HEK293T (cell line): ENCODE results near the gene CLCN3.
"Not testable (repeated sequence)": the region's sequence is repeated elsewhere in the genome, so short reads cannot be mapped to it uniquely, and the experiment has no call there.

ENCODE experiments used
- CTCF ChIA-PET: fragments of 350-600 bp; formaldehyde crosslinking; extraction: SDS; loops from one replicate; lab custom pipeline; 2021; ENCODE audit warnings: antibody characterized with exemption, inconsistent platforms; lab: Yijun Ruan, JAX
- POLR2A ChIA-PET: fragments of 350-600 bp; formaldehyde crosslinking; extraction: SDS; loops from one replicate; lab custom pipeline; 2020; ENCODE audit warnings: antibody characterized with exemption, inconsistent platforms; lab: Yijun Ruan, JAX
- DNase-seq: peaks from one replicate; pipeline ENCODE4 v3.0.0; 2012; ENCODE audit warnings: mixed read lengths; ENCODE audit errors: extremely low spot score
- ARNT ChIP-seq: fragments of 450-650 bp; IDR thresholded peaks from 2 replicates; pipeline ENCODE4 v1.6.1; 2017; ENCODE audit warnings: mild to moderate bottlenecking
- BHLHE40 ChIP-seq: fragments of 450-650 bp; IDR thresholded peaks from 2 replicates; pipeline ENCODE4 v1.6.1; 2016; ENCODE audit warnings: mild to moderate bottlenecking, moderate library complexity, borderline replicate concordance
- CTBP1 ChIP-seq: fragments of 450-650 bp; IDR thresholded peaks from 2 replicates; pipeline ENCODE4 v1.6.1; 2016; ENCODE audit warnings: borderline replicate concordance
- ELF4 ChIP-seq: fragments of 450-650 bp; IDR thresholded peaks from 2 replicates; pipeline ENCODE4 v1.6.1; 2017; ENCODE audit warnings: antibody characterized with exemption
- FOXA1 ChIP-seq: fragments of 450-650 bp; IDR thresholded peaks from 2 replicates; pipeline ENCODE4 v1.6.1; 2016; ENCODE audit warnings: mild to moderate bottlenecking
- FOXK2 ChIP-seq: fragments of 450-650 bp; IDR thresholded peaks from 2 replicates; pipeline ENCODE4 v1.6.1; 2016; ENCODE audit warnings: mild to moderate bottlenecking
- FOXM1 ChIP-seq: fragments of 450-650 bp; IDR thresholded peaks from 2 replicates; pipeline ENCODE4 v1.6.1; 2017; ENCODE audit warnings: mild to moderate bottlenecking, borderline replicate concordance
- HDGF ChIP-seq: fragments of 450-650 bp; IDR thresholded peaks from 2 replicates; pipeline ENCODE4 v1.6.1; 2017; ENCODE audit warnings: antibody characterized with exemption, borderline replicate concordance
- L3MBTL2 ChIP-seq: fragments of 450-650 bp; conservative IDR thresholded peaks from 2 replicates; pipeline ENCODE4 v1.6.1; 2016; ENCODE audit warnings: mild to moderate bottlenecking
- LEF1 ChIP-seq: fragments of 450-650 bp; IDR thresholded peaks from 2 replicates; pipeline ENCODE4 v1.6.1; 2017; ENCODE audit warnings: mild to moderate bottlenecking, borderline replicate concordance
- NFRKB ChIP-seq: fragments of 450-650 bp; IDR thresholded peaks from 2 replicates; pipeline ENCODE4 v1.6.1; 2016; ENCODE audit warnings: mild to moderate bottlenecking, moderate library complexity
- PKNOX1 ChIP-seq: fragments of 450-650 bp; IDR thresholded peaks from 2 replicates; pipeline ENCODE4 v1.6.1; 2016
- SP1 ChIP-seq: fragments of 450-650 bp; IDR thresholded peaks from 2 replicates; pipeline ENCODE4 v1.6.1; 2017
- SUZ12 ChIP-seq: fragments of 450-650 bp; IDR thresholded peaks from 2 replicates; pipeline ENCODE4 v1.6.1; 2016; ENCODE audit warnings: mild to moderate bottlenecking
- TARDBP ChIP-seq: fragments of 450-650 bp; IDR thresholded peaks from 2 replicates; pipeline ENCODE4 v1.6.1; 2016
- ZNF384 ChIP-seq: fragments of 450-650 bp; IDR thresholded peaks from 2 replicates; pipeline ENCODE4 v1.6.1; 2016

The CLCN3 gene

GRCh38 chr4:169668069-169668721 lies 47.8 kb downstream of the CLCN3 start:
- DNase-seq: no peak
- ChIA-PET CTCF (interaction anchor here (0.6 kb wide), 1 partner anchor 70 kb away, joined by 3 read pairs; no protein-coding TSS in a partner anchor), POLR2A (interaction anchor here (1.1 kb wide), 1 partner anchor 48 kb away, joined by 3 read pairs; the partner anchor contains the start of gene CLCN3)
- TF ChIP-seq SUZ12 (no peak), BHLHE40 (no peak), ZNF384 (no peak), ELF4 (no peak), CTBP1 (no peak), NFRKB (no peak), FOXA1 (no peak), FOXK2 (no peak), LEF1 (no peak), ARNT (no peak), SP1 (no peak), L3MBTL2 (no peak), PKNOX1 (no peak), TARDBP (no peak), FOXM1 (no peak), HDGF (no peak)

- ChIA-PET POLR2A (no interaction called here), CTCF (no interaction called here)
- no peak for TF ChIP-seq NFRKB
- no peak for TF ChIP-seq ZNF384
- TF ChIP-seq HDGF: no peak
- no peak for TF ChIP-seq FOXM1
- TF ChIP-seq SUZ12: no peak
- TF ChIP-seq L3MBTL2: no peak
- TF ChIP-seq BHLHE40: no peak
- no peak for DNase-seq
Measured at GRCh38 chr4:169675825-169676224, 55.4 kb downstream of the CLCN3 start.

GRCh38 chr4:169677150-169677748 lies 56.9 kb downstream of the CLCN3 start:
- POLR2A ChIA-PET: no interaction called here
- TF ChIP-seq HDGF (no peak), PKNOX1 (peak; percentile 44; the same call in 1 of the 2 replicates), FOXK2 (no peak)
- no peak for DNase-seq
- CTCF ChIA-PET: no interaction called here

- POLR2A ChIA-PET, DNase-seq, CTCF ChIA-PET: not testable (repeated sequence)
Measured at GRCh38 chr4:169678486-169678885, 58.1 kb downstream of the CLCN3 start.

- POLR2A ChIA-PET, CTCF ChIA-PET: not testable (repeated sequence)
Measured at GRCh38 chr4:169678951-169679591, 58.7 kb downstream of the CLCN3 start.

GRCh38 chr4:169682372-169683047 lies 62.1 kb downstream of the CLCN3 start:
- CTCF ChIA-PET: no interaction called here
- DNase-seq: no peak
- TF ChIP-seq L3MBTL2 (no peak), PKNOX1 (no peak), LEF1 (no peak), SP1 (no peak), ELF4 (no peak), HDGF (no peak), SUZ12 (no peak), BHLHE40 (no peak), ZNF384 (no peak), FOXA1 (no peak), TARDBP (no peak), CTBP1 (no peak), FOXM1 (no peak), NFRKB (no peak), ARNT (no peak), FOXK2 (no peak)
- POLR2A ChIA-PET: interaction anchor here (0.8 kb wide), 1 partner anchor 10 kb away, joined by 3 read pairs; no protein-coding TSS in a partner anchor

More at GRCh38 chr4:169678951-169679591, 58.7 kb downstream of the CLCN3 start:
- not testable (repeated sequence) for DNase-seq
